ENCODE data around the gene IGF2R.

The IGF2R gene

DNA sequence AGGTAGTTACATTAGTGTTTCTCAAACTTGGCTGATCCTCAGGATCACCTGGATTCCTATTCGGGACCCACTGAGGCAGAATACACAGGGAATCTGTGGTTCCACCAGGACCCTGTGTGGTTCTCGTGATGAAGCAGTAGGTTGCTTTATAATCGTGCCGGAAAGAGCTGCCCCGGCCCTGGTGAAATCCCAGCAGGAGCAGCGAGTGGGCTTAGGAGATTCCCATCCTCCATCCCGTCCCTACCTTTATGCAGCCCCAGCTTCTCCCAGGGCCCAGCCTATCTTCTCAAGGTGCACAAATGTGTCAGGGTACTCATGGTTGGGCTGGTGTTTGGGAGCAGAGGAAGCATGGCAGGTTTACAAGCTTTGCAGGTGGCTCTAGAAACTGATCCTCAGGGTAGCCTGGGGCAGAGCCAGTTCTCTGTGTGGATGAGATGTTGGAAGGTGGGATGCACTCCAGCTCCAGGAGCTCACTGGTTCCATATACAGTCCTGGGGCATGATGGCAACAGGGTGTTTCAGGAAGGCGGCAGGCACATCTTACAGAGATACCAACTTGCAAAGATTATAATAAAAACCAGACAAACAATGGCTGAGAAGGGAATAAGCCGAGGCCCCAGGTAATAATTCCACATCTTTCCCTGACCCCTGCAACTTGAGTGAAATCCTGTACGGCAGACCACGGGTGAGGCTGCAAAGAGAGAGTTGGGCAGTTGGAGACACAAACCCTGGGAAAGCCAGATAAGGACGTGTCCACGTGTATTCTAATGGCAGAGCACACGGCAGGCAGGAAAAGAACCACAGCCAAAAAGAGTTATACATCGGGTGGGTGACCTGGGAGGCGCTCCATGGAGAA lies 158.6 kb downstream of the IGF2R start:
- H3K4me3 ChIP-seq (ENCODE audit: low read depth, low read length): no peak overlapping the region
- DNase-seq (ENCODE audit: low read depth): no peak
- TF ChIP-seq, protein P1, sequence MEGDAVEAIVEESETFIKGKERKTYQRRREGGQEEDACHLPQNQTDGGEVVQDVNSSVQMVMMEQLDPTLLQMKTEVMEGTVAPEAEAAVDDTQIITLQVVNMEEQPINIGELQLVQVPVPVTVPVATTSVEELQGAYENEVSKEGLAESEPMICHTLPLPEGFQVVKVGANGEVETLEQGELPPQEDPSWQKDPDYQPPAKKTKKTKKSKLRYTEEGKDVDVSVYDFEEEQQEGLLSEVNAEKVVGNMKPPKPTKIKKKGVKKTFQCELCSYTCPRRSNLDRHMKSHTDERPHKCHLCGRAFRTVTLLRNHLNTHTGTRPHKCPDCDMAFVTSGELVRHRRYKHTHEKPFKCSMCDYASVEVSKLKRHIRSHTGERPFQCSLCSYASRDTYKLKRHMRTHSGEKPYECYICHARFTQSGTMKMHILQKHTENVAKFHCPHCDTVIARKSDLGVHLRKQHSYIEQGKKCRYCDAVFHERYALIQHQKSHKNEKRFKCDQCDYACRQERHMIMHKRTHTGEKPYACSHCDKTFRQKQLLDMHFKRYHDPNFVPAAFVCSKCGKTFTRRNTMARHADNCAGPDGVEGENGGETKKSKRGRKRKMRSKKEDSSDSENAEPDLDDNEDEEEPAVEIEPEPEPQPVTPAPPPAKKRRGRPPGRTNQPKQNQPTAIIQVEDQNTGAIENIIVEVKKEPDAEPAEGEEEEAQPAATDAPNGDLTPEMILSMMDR (IDR thresholded peaks at IDR 0.05; ENCODE audit: low read depth, low read length, missing control alignments): no peak

DNA sequence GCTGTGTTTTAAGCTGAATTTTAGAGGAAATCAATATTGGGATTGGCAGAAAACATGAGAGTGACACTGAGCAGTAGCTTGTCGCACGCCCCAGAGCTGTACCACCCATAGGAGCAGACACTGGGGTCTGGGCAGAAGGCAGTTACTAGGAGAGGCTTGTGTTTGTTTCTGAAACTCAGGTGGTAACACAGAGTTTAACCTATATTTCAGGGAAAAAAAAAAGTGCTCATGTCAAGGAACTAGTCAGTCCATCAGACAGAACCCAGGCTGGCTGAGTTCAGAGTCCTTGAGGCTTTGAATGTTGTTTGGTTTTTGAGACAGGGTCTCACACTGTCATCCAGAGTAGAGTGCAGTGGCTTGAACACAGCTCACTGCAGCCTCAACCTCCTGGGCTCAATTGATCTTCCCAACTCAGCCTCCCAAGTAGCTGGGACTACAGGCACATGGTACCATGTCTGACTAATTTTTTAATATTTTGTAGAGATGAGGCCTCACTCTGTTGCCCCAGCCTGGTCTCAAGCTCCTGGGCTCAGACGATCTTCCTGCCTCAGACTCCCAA lies 159.3 kb downstream of the IGF2R start:
- DNase-seq (ENCODE audit: low read depth): no peak
- no peak overlapping the region for H3K4me3 ChIP-seq (ENCODE audit: low read depth, low read length)
- TF ChIP-seq, protein P1 (IDR thresholded peaks at IDR 0.05; ENCODE audit: low read depth, low read length, missing control alignments): no peak

DNA sequence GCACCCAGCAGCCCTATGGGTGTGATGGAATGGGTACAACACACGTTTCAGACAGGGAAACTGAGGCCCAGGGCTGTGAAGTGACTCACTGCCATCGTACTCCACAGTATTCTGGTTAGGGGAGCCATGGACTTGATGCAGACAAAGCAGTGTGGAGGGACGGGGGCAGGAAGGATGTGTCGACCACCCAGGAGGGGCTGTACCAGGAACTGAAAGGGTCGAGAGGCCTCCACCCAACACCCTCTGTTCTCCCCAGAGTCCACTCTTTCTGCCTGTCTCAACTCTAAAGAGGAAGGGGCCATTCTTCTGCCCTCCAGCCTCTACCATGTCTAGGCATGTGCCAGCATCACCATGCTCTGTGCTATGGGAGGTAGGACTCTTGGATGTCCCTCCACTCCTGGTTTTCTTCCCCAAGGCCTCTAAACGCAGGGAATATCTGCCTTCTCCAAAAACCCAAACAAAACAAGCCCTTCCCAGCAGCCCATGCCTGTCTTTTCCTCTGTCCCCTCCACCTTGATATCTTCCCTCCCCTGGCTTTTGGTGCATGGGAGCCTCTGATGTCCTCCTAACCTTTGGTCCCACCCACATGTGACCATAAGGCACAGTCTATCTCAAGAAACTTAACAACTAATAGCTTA lies 160.1 kb downstream of the IGF2R start:
- TF ChIP-seq, protein P1 (IDR thresholded peaks at IDR 0.05; ENCODE audit: low read depth, low read length, missing control alignments): no peak
- no peak overlapping the region for H3K4me3 ChIP-seq (ENCODE audit: low read depth, low read length)
- DNase-seq (ENCODE audit: low read depth): no peak

DNA sequence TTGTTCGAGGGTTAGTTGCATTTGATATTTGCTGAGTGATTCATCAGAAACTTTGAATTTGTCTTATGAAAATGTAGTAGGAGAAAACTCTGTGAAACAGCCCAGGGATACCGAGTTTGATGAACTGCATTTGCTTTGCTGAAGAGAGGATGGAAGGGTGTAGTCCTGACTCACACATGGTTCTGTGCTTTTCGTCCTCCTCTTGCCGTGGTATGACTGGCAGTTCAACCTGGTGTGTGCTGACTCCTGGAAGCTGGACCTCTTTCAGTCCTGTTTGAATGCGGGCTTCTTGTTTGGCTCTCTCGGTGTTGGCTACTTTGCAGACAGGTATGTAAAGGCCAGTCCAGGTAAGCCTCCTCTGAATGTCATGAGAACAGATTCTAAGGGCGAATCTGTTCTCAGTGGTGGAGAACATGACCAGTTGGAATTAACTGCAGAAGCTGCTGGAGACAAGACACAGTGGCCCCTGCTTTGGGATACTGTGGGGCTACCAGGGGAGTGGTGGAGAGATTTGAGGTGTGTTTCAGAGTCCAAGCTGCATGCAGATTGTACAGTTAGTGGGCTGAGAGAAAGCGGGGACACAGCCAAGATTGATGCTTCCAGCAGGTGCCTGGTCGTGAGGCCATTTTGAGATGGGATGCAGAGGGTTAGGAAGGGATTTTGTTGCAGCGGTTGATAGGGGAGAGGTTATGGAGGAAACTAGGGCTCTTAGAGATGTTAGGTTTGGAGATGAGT lies 161.2 kb downstream of the IGF2R start:
- H3K4me3 ChIP-seq (ENCODE audit: low read depth, low read length): no peak overlapping the region
- TF ChIP-seq, protein P1 (IDR thresholded peaks at IDR 0.05; ENCODE audit: low read depth, low read length, missing control alignments): no peak
- DNase-seq (ENCODE audit: low read depth): no peak

DNA sequence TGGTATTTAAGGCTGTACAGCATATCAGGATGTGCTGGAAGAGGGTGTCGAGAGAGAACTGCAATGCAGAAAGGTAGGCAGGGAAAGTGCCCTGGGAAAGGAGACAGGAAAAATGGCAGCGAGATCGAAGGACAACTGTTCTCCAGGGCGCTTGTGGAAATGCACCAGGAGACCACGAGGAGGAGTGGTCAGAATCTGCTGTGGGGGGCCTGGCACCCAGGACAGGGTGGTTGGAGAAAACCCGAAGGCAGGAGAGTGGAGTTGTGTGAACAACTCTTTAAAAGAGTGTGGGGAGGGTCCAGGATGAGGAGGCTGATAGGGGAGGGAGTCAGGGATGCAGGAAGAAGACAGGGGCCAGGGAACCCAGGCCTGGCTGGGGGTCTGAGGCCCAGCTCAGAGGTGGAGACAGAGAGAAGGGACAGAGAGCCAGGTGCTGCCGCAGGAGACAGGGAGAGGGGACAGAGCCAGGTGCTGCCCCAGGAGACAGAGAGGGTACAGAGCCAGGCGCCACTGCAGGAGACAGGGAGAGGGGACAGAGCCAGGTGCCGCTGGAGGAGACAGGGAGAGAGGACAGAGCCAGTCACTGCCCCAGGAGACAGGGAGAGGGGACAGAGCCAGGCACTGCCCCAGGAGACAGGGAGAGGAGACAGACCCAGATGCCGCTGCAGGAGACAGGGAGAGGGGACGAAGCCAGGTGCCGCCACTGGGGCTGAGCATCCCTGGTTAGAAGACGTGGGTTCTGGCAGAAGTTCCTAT lies 162.0 kb downstream of the IGF2R start:
- no peak for DNase-seq (ENCODE audit: low read depth)
- no peak overlapping the region for H3K4me3 ChIP-seq (ENCODE audit: low read depth, low read length)
- TF ChIP-seq, protein P1 (IDR thresholded peaks at IDR 0.05; ENCODE audit: low read depth, low read length, missing control alignments): no peak

DNA sequence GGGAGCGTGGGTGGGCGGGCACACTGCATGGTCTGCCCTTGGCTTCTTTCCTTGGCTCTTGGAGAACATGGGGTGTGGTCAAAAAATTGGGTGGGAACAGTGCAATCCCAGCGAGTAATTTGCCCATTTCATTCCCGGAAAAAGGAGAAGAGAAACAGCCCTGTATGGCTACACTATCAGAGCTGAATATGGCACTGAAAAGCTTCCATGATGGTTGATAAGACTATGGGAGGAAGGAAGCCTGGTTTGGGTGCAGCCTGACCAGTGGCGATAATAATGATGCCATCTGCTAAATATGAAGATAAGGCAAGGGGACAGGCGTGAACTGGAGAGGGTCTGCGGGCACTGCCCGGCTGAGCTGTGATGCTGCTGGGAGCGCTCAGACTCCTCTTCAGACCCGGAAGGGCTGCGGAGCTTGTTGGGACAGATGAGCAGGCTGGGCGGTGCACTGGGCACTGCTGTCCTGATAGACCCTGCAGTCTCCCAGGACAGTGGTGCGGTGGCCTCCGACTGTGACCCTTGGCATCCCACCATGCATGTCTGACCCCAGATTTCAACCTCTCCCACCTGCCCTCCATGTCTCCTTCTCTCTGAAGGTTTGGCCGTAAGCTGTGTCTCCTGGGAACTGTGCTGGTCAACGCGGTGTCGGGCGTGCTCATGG lies 162.9 kb downstream of the IGF2R start:
- no peak overlapping the region for H3K4me3 ChIP-seq (ENCODE audit: low read depth, low read length)
- DNase-seq (ENCODE audit: low read depth): no peak
- TF ChIP-seq, protein P1 (IDR thresholded peaks at IDR 0.05; ENCODE audit: low read depth, low read length, missing control alignments): no peak

Measured in GM12864 (cell line).